NCI-H524 (cell line): ENCODE results near the gene GGTLC1.
"Not testable (repeated sequence)": the region's sequence is repeated elsewhere in the genome, so short reads cannot be mapped to it uniquely, and the experiment has no call there.

Source experiments
- DNase-seq, 2 experiments: peaks; one replicate each; lab custom pipeline; 2025; lab: John Stamatoyannopoulos, UW

Gene GGTLC1

DNA sequence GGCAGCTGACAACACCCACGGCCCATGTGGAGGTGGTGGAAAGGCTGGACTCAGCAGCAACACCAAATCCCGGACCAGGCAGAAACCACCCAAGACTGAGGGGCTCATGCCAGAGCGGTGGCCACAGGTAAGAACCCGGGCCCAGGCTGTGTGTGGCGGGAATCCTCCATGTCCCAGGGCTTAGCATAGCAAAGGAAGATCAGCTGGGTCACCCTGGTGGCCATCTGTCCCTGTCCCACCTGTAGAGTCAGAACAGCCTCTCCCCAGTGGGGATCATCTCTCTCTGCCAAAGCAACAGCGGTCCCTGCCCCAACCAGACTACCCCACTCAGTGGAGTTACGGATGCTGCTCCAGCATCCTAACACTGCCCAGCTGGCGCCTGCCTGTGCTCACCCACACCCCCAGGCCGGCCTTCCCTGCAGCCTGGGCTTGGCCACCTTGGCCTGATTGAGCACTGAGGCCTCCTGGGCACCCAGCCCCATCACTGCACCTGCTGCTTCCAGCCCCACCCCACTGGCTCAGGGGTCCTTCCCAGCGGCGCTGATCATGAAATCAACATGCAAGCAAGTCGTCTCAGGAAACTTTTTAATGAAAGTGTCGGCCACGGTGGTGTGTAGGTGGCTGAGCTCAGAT, 5.5 kb upstream of the GGTLC1 start:
- peak; percentile 17 to 58 for DNase-seq

DNA sequence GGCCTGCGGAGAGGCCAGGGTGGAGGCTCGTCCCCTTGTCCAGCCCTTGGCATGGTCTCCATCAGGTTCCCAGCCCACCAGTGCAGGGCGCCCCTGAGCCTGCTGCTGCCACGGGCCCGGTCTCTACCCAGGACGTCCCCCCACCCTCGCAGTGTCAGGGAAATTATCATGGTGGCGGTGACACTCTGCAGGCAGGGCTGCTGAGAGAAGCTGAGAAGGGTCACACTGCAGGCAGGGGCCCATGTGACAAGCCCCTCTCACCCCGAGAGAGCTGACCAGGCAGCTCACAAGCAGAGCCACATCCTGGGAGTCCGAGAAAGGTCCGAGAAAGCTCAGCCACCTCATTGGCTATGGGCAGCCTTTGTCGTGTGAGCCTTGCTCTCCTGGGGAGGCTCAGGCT, 4.9 kb upstream of the GGTLC1 start:
- DNase-seq, result not testable (repeated sequence)

DNA sequence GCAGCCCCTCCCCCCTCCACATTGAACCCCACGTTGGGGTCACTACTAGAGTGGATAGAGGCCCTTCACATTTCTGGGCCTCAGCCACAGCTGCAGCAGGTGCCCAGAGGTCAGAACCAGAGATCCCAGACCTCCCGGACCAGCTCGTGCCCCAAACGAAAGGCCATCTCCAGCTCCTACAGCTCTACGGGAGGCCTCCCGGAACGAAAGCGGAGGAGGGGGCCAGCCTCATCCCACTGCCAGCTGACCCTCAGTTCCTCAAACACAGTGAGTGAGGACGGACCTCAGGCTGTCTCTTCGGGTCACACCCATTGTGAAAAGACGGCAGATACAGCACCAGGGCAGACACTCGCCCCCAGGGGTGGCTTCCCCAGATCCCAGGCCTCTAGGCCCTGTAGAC, 1.7 kb upstream of the GGTLC1 start:
- DNase-seq, result not testable (repeated sequence)

DNA sequence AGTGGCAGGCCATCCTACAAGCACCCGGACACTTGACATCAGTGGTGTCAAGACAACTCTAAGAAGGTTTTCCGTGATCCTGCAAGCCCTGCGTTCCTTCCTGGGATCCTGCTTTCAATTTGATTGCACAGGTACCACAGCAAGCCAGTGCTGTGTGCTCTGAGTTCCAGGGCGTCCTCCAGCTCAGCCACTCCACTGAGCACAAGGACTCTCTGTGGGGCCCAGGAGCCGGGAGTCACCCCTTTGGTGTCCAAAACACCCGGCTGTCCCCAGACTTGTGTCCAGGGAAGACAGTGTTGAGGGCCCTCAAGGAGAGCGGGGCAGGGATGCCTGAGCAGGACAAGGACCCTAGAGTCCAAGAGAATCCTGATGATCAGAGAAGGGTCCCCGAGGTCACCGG, 387 bp upstream of the GGTLC1 start:
- not testable (repeated sequence) for DNase-seq

DNA sequence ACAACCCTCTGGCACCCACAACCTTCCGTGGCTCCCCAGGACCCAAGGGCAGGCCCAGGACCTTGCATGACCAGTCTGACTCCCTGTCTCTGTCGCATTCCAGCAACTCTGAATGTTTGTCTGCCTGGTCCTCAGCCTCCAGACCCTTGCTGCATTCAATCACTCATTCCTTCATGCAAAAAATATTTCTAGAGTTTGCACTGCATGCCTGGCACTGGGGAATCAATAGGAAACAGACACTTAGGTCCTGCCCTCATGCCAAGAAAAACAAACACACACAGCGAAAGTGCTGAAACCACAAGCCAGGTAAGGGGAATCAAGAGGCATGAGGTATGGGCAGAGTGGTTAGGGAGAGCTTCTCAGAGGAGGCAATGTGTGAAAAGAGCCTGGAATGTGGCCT, 1.9 kb downstream of the GGTLC1 start:
- not testable (repeated sequence) for DNase-seq

DNA sequence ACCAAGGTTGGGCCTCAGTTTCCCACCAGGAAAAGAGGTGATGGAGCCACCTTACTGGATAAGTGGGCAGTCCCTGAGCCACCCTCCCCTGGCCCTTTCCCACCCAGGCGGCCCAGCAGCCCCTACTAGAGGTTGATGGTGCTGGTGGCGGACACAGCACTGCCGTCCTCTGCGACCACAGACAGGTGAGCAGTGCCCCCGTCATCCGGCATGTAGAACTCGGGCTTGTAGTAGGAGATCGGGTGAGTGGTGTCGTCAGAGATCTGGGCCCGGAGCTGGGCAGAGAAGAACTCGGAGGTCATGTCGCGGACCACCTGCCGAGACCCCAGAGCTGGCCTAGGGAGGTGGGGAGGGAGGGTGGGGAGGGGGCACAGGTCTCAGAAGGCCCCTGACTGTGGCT, 2.3 kb downstream of the GGTLC1 start:
- DNase-seq, result not testable (repeated sequence)

DNA sequence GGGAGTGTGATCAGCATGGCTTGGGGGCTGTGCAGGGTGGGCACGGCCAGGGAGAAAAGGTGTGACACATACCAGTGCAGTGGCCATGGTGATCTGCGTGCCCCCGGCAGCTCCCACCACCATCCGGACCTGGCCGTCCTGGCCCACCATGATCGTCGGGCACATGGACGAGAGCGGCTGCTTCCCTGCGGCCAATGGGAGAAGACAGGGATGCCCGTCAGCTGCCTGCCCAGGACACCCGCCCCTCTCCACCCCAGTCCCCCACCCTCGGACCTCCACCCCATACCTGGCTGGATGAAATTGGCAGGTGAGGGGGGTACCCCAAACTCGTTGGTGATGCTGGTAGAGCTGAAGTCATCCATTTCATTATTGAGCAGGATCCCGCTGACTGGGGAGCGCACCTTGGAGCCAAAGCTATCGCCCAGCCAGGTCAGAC, 2.8 kb downstream of the GGTLC1 start:
- DNase-seq, result not testable (repeated sequence)

DNA sequence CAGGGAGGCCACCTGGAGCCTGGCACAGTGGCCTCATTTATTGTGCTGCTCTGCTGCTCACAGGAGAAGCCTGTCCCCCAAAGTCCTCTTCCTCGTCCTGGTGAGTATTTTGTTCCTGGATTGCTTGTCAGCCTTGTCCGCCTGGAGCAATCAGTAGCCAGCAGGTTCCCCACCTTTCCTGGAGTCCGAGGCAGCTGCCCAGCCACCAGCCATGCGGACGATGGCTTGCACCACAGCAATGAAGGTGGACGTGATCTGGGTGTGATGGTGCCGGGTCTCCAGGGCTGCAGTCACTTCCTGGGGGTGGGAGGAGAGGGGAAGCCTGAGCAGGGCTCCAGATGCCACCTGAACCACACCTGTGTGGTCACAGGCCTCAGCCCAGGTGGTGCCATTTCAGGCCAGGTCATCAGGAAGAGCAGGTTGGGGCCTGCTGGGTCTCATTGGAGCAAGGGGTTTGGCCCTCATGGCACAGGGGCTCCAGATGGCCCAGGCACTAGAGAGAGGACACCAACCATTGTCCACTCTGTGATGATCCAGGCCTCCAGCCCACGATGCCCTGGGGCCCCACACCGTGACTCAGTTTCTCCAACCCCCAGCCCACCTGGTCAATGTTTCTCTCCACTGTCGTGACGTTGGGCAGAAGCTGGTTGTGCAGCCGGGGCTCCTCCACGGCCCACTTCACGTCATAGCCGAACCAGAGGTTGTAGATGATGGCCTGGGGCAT, 3.4 kb downstream of the GGTLC1 start:
- DNase-seq, result not testable (repeated sequence)

DNA sequence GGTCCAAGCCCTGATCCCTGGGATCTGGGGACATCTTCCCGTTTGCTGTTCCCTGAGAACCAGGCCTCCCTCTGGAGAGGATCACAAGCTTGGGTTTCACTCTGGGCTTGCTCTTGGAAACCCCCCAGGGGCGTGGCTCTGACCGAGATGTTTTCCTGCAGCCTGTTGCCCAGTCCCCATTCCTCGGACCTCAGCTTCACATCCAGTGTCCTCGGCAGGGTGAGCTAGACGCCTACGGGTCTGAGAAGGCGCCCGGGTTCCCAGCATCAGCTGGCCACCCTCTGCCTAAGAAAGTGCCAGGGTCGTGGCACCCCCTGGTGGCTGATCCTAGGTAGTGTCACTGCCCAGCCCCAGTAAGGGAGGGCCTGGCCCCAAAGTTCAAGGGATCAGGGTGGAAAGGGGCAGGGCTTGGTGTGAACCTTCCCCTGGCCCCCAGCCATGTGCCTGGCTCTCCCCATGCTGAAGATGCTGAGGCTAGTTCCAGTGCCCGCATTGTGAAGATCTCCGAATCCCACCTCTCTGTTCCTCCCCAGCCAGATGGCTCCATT, 4.0 kb downstream of the GGTLC1 start:
- DNase-seq, result not testable (repeated sequence)

DNA sequence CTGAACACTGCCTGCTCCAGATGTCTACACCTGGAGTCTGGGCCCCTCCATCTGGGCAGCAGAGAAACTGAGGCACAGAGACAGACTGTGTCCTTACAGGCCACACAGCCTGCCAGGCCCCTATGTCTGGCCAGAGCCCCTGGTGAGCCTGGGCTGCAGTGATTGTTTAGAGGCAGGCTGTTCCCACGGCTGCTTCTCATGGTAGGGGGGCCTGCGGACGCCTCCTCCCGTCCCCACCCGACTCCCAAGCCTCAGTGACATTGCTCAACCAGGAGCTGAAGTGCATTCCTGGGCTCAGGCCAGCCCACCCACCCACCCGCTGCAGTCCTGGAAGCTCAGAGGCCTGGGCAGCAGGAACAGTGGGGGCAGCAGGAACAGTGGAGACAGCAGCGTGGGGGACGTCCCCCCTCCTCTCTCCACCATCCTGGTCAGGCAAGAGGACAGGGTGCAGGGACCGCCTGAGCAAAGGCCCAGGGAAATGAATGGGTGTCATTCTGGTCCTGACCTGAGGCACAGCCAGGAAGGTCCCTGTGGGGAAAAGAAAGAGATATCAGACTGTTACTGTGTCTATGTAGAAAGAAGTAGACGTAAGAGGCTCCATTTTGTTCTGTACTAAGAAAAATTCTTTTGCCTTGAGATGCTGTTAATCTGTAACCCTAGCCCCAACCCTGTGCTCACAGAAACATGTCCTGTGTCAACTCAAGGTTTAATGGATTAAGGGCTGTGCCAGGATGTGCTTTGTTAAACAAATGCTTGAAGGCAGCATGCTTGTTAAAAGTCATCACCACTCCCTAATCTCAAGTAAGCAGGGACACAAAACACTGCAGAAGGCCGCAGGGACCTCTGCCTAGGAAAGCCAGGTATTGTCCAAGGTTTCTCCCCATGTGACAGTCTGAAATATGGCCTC, 6.2 kb downstream of the GGTLC1 start:
- DNase-seq, result peak; percentile 19 to 69

DNA sequence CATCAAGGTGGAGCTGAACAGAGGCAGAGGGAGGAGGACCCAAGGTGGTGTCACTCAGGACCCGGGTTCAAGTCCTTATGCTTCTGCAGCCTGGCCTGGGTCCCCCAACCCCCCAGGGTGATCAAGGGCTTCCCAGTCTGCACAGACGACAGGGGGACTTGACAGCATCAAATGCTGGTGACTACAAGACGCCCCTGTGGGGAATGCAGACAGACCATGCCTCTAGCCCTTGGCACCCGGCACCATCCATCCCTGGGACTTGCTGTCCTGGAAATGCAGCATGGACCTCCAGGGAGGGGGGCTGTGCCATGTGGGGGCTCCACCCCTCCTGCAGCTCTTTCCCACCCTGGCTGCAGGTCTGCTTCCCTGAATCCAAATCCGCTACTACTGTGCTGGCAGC, 7.1 kb downstream of the GGTLC1 start:
- DNase-seq, result peak in 1 of 2 experiments; percentile 10

DNA sequence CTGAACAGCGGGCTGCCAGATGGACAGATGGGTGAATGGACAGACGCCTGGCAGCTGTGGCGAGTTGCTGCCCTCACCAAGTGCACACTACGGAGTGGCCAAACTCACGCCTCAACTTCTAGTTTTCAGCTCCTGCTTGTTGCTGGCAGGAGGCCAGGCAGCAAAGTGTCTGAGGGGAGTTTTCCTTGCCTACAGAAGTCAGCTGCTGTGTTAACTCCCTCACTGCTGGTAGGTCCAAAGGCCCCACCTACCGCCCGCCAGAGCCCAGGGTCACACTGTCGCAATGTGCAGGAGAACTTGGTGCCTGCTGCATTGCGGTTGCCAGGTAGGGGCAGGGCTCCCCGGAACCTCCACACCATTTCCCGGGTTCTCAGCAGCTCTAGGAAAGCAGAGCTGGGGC, 7.6 kb downstream of the GGTLC1 start:
- peak; percentile 38 to 83 for DNase-seq

DNA sequence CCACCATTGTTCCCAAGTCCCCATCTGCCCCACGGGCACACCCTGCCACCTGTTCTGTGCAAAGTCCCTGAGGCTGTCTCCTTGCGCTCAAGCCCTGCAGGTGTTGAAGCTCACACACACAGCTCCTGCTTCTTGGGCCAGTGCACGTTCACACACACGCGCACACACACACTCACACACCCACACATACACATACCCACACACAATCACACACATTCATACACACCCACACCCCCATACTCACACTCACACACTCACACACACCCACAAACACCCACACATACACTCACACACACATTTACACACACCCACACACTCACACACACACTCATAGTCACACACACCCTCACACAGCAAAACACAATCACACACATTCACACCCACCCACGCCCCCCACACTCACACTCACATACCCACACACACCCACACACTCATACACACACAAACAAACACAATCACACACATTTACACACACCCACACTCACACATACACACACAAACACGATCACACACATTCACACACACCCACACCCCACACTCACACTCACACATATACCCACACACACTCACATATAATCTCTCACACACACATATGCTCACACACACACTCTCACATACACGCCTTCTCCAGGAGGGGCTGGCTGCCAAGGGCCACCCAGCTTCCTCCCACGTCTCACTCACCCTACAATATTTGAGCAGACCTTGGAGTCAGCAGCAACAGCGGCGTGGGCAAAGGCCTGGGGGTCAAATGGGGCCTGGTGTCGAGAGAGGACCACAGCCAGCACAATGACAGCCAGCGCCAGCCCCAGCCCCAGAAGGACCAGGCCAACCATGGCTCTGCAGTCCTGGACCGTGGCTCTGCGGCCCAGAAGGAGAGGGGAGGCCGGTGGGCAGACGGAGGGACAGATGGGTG, 8.4 kb downstream of the GGTLC1 start:
- DNase-seq, result peak; percentile 34 to 49

DNA sequence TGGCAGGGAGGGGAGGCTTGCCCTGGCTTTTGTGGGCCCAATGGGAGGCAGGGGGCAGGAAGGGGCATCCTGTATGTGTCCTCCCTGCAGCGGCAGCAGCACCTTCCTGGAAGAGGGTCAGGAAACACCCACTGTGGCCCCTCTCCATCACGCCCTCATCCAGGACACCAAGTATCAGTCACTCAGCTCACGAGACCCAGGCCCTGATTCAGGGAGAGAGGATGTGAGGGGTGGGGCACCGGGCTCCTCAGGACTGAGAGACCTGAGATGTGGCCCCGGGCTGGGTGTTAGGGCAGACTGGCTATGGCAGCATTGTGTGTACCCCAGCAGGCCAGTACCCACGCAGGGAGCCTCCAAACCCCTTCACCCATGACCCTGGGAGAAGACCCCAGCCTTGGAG, 9.2 kb downstream of the GGTLC1 start:
- DNase-seq, result peak in 1 of 2 experiments; percentile 46

DNA sequence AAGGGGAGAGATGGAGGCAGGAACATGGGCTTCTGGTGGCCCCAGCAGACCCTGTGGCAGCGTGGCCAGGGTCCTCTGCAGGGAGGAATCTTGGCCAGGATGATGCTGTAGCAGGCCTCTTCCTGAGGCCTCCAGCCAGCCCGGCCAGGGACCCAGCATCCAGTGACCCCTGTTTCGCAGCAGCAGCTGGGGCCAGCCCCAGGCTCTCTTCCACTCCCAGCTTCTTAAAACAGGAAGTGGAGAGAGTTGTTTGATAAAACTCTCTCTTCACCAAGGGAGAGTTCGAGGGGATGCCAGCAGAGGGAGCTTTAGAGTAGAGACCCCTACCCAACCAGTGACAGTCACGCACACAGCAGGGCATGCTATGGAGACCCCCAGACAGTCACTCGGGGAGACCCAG, 10.1 kb downstream of the GGTLC1 start:
- peak; percentile 36 to 68 for DNase-seq

DNA sequence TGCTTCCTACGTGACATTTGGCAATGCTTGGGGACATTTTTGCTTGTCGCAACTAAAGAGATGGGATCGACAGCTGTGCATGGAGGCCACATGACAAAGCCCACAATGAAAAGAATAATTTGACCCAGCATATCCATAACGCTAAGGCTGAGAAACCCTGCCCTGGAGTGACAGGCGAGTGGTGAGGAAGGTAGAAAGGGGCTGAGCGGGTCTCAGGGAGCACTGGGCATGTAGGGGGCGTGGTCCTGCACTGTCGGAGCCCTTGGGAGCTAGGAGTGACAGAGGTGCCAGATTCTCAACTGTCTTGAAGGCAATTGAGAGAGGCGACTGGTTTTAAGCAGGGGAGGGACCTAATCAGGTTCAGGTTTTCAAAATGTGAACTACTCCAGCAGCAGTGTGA, 13.6 kb downstream of the GGTLC1 start:
- DNase-seq, result no peak

DNA sequence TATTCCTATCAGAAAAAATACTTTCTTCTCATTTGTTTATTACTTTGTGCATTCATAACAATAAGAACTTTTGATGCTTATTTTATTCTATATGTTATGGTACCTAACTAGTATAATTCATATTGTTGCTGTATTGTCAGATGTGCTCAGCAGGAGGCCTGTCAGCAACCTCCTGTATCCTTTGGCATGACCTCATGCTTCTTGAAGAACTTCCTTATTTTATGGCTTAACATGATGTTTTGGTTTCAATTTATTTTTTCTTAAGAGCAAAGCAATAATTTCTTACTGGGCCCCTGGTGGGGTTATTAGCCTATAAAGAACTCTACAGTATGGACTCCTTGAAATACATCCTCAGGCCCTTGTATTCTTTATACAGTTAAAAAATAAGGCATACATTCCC, 17.3 kb downstream of the GGTLC1 start:
- no peak for DNase-seq

DNA sequence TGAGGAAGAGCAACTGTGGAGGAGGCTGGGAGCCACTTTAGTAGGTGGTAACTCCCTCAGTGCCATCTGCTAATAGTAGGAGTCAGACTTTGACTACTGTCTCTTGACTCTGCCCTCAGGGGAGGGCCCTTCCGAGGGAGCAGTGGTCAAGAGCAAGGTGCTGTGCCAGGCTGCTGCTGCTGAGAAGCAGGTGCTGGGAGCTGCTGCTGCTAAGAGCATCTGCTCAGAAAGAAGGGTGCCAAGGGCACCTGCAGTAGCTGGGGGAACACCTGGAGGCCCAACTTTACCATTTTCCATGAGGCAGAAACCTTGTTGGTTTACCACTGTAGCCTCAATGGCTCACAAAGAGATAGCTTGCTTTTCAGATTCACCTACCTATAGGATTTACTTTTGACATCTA, 18.5 kb downstream of the GGTLC1 start:
- DNase-seq, result peak in 1 of 2 experiments; percentile 65

DNA sequence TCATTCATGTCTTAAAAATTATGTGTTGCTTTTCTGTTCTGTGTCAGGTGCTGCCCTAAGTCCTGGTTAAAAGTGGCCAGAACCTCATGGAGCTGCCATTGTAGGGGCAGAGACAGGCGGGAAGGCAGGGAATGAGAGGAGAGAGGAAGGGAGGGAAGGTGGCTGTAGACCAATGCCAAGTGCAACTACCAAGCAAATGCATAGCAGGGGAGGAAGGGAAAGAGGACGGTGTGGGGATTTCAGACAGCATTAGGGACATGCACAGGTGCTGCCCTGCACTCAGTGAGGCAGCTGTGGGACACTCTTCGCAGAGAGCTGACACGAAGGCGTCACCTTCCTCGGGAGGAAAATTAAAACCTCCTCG, 21.0 kb downstream of the GGTLC1 start:
- DNase-seq, result no peak

DNA sequence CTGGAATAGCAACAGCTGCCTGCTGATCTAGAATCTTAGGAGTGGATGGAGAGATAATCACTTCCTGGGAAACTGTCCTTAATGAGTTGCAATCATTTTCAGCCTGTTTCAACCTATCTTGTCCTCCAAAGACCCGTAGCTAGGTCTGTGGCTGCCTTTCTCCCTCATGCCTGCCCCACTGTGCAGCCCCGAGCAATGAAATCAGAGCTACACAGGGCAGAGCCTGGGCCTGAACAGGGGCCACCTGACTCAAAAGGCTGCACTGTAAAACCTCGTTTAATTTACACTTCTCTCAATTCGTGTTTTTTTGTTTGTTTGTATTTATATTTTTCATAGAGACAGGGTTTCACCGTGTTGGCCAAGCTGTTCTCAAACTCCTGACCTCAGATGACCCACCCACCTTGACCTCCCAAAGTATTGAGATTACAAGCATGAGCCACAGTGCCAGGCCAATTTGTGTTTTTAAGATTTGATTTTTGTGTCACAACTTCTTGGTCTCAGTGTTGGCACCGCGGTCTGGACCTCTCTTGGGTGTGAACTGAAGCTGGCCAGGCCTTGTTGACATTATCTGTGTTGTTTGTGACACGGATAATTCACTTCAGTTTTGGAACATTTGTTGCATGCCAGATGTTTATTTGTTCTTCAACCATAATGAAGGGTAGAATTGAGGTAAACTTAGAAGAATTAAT, 21.5 kb downstream of the GGTLC1 start:
- no peak for DNase-seq

DNA sequence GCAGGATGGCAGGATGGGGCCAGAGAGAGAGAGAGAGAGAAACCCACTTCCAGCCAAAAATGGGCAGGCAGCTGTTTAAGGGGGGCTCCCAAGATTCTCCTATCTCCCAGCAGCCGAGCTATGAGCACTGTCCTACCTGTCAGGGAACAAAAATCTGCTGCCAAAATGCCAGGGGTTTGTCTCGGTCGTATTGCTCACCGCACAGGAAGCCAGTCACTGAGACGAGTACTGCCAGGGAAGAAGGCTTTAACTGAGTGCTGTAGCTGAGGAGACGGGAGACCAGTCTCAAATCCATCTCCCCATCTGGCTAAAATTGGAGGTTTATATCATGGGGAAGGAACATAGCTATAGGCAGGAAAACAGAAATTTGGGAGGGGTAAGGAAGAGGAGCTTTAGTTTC, 22.3 kb downstream of the GGTLC1 start:
- DNase-seq, result no peak
